GM21367 (cell line): ENCODE results near the gene TFCP2L1.

Source experiments
- ATAC-seq: cut with Tn5 transposase; IDR thresholded peaks from one replicate; pipeline ENCODE4 v1.9.1; 2021; ENCODE audit not compliant: unreplicated experiment

Gene TFCP2L1

GRCh38 chr2:121179467-121179866 is 105.5 kb downstream of the TFCP2L1 start:
- no peak for ATAC-seq

- ATAC-seq: no peak
Observed at GRCh38 chr2:121178730-121179129, 106.3 kb downstream of the TFCP2L1 start.

DNA sequence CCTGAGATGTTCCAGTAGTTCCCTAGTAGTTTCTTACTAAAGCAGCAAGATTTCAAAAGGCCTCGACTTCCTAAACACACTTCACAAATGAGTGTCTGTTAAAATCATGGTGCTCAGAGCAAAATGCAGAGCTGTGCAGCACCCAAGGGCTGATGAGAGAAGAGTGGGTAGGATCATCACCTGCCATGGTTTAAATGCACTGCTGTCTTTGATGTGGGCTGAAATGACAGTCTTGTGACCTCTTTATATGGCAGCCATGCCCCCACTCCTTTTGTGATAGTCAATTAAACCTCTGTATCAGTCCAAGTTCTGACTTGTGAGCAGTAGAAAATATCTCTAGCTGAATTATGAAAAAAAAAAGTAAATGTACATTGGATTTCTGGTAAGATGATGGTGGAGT is 107.1 kb downstream of the TFCP2L1 start:
- ATAC-seq: no peak

DNA sequence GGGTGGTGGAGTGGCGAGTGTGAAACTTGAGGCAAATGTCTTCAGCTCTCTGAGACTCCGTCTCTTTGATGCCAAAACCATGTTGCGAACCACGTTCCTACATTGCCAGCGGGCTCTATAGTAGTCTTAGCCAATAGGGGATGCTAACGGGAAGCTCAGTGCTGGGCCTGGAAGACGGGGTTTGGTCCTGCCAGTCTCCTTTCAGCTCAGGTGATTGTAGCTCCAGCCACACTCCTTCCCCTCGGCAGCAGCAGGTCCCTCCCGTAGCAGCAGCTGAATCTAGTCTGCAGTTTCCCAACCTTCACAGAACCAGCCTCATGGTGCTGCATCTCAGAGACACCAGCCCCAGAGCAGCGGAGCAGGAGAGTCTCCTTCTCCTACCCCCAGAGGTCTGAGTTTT is 109.7 kb downstream of the TFCP2L1 start:
- ATAC-seq: no peak

GRCh38 chr2:121173806-121174205 is 111.2 kb downstream of the TFCP2L1 start:
- ATAC-seq: no peak

GRCh38 chr2:121173112-121173511 is 111.9 kb downstream of the TFCP2L1 start:
- ATAC-seq: no peak

GRCh38 chr2:121172456-121172855 is 112.5 kb downstream of the TFCP2L1 start:
- ATAC-seq: no peak

DNA sequence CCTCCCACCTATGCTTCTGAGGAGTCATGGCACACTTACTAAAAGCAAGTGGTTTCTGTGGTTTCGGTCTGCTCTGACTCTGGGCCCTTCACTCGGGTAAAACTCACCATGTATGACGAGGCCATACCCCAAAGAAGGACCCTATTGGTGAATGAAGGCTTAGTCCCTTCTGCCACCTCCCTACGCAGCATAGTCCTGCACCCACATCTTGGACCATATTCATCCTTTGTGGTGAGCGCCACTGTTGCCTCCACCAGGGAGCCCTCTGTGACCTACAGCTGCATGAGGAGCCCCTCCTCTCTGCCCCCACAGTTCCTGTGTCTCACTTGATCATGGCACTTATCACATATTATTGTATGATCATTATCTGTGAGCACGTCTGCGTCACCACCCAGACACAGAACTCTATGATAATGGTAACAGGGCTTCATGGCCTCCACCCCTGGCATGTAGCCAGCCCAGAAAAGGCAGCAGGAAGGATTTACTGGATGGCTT is 113.3 kb downstream of the TFCP2L1 start:
- ATAC-seq: no peak

- ATAC-seq: no peak
Observed at GRCh38 chr2:121170577-121170976, 114.4 kb downstream of the TFCP2L1 start.

DNA sequence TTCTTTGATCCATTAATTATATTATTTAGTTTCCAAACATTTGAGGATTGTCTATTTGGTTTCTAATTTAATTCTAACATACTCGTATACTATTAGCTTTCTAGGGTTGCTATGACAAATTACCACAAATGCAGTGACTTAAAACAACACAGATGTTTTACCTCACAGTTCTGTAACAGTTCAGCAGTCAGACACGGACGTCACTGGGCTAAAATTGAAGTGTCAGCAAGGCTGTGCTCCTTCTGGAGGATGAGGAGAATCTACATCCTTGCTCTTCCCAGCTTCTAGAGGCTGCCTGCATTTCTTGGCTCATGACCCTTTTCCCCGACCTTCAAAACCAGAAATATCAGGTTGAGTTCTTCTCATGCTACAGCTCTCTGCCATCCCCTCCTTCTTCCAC is 117.6 kb downstream of the TFCP2L1 start:
- ATAC-seq: no peak
